ENCODE data around the gene CDSN. TPM values are rescaled to one million over a fixed set of nuclear protein-coding genes. Genes with fewer than 3 reads are reported as not detected.

CDSN gene
- polyA plus RNA-seq, 1 donor (not counting 4 experiments of a cell fraction or from before 2014, with no cell fraction given), result 4.0 TPM

DNA sequence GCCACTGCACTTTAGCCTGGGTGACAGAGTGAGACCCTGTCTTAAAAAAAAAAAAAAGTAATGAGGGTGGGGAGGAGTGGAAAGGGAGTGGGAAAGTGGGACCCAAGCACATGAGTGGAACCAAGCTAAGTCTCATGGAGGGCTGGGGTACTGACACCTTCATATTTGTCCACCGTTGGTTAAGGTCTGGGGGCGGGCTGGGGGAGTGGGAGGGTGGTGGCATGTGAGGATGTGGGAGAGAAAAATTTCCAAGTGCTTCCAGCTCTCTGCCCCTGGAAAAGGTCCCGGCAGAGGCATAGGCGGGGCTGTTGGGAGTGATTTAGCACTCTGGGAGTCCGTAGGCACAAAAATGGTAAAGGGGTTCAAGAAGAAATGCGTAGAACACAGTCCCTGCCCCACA, 12.6 kb upstream of the CDSN start:
- no peak overlapping the region for H3K9ac ChIP-seq (ENCODE audit: control insufficient read depth, extremely low read depth, insufficient read depth, low read length)
- no peak overlapping the region for H2AFZ ChIP-seq (ENCODE audit: control insufficient read depth, low read length)
- dilution Hi-C loops (cut with MboI; ENCODE audit: extremely low pct_ligation_motif_present, low sequenced_read_pairs), result no loop called here
- H3K4me3 ChIP-seq (ENCODE audit: control insufficient read depth in 2 of 3, extremely low read depth in 1 of 3, insufficient read depth in 2 of 3, low read depth in 1 of 3, low read length in 3 of 3), result no peak overlapping the region
- H3K9me3 ChIP-seq (ENCODE audit: control insufficient read depth, low read depth, low read length), result no peaks in the 10 kb centered on the region
- H3K4me1 ChIP-seq (ENCODE audit: control insufficient read depth, extremely low read depth, insufficient read depth, low read length), result peaks cover 3% of the 10 kb centered on the region
- no peaks in the 10 kb centered on the region for H3K27me3 ChIP-seq (ENCODE audit: control insufficient read depth, extremely low read depth, insufficient read depth, low read length)
- no peaks in the 10 kb centered on the region for H3K9me1 ChIP-seq (ENCODE audit: control insufficient read depth, extremely low read depth, insufficient read depth, low read length)
- H3K36me3 ChIP-seq (ENCODE audit: control insufficient read depth in 2 of 2, extremely low read depth in 1 of 2, insufficient read depth in 2 of 2, low read length in 2 of 2), result peaks cover 0 to 2% of the 10 kb centered on the region in 2 experiments
- H4K20me1 ChIP-seq (ENCODE audit: control insufficient read depth, extremely low read depth, insufficient read depth, low read length), result no peaks in the 10 kb centered on the region
- DNase-seq (ENCODE audit: low read depth, low spot score) (no peak), FAIRE-seq (no peak)
- no peaks in the 10 kb centered on the region for H3K79me2 ChIP-seq (ENCODE audit: control insufficient read depth, insufficient read depth, low read length)
- no peak overlapping the region for H3K27ac ChIP-seq (ENCODE audit: control insufficient read depth, insufficient read depth, low read length)
- no peak overlapping the region for H3K4me2 ChIP-seq (ENCODE audit: control insufficient read depth, extremely low read depth, insufficient read depth, low read depth, low read length)
- no peak for TF ChIP-seq EZH2 (IDR thresholded peaks at IDR 0.05; ENCODE audit: low read length)
- TF ChIP-seq, protein P1, sequence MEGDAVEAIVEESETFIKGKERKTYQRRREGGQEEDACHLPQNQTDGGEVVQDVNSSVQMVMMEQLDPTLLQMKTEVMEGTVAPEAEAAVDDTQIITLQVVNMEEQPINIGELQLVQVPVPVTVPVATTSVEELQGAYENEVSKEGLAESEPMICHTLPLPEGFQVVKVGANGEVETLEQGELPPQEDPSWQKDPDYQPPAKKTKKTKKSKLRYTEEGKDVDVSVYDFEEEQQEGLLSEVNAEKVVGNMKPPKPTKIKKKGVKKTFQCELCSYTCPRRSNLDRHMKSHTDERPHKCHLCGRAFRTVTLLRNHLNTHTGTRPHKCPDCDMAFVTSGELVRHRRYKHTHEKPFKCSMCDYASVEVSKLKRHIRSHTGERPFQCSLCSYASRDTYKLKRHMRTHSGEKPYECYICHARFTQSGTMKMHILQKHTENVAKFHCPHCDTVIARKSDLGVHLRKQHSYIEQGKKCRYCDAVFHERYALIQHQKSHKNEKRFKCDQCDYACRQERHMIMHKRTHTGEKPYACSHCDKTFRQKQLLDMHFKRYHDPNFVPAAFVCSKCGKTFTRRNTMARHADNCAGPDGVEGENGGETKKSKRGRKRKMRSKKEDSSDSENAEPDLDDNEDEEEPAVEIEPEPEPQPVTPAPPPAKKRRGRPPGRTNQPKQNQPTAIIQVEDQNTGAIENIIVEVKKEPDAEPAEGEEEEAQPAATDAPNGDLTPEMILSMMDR (optimal IDR thresholded peaks at IDR 0.05 in 1 of 3, IDR thresholded peaks at IDR 0.05 in 1 of 3, conservative IDR thresholded peaks at IDR 0.05 in 1 of 3; ENCODE audit: extremely low read depth in 1 of 3, insufficient read depth in 2 of 3, low read length in 3 of 3), result no peak

DNA sequence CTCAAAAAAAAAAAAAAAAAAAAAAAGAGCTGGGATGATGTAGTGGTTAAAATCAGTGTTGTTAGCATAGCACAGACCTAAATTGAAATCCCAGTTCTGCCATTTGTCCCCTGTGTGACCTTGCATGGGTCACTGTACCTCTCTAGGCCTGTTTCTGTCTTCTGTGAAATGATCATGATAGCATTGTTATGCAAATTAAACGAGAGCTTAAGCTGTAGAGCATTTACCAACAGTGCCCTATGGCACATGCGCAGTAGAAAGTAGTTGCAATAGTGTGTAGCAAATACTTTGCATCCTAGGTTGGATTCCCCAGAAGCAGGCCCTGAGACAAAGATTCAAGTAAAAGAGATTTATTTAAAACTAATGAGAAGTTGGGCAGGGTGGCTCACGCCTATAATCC, 11.3 kb upstream of the CDSN start:
- DNase-seq (ENCODE audit: low read depth, low spot score), result no peak
- no peak overlapping the region for H3K27ac ChIP-seq (ENCODE audit: control insufficient read depth, insufficient read depth, low read length)
- dilution Hi-C loops (cut with MboI; ENCODE audit: extremely low pct_ligation_motif_present, low sequenced_read_pairs), result no loop called here
- H3K4me2 ChIP-seq (ENCODE audit: control insufficient read depth, extremely low read depth, insufficient read depth, low read depth, low read length), result no peak overlapping the region
- peaks cover 3% of the 10 kb centered on the region for H3K4me1 ChIP-seq (ENCODE audit: control insufficient read depth, extremely low read depth, insufficient read depth, low read length)
- H3K36me3 ChIP-seq (ENCODE audit: control insufficient read depth in 2 of 2, extremely low read depth in 1 of 2, insufficient read depth in 2 of 2, low read length in 2 of 2), result peaks cover under 1 to 5% of the 10 kb centered on the region in 2 experiments
- no peaks in the 10 kb centered on the region for H3K27me3 ChIP-seq (ENCODE audit: control insufficient read depth, extremely low read depth, insufficient read depth, low read length)
- no peak overlapping the region for H2AFZ ChIP-seq (ENCODE audit: control insufficient read depth, low read length)
- H4K20me1 ChIP-seq (ENCODE audit: control insufficient read depth, extremely low read depth, insufficient read depth, low read length), result no peaks in the 10 kb centered on the region
- no peaks in the 10 kb centered on the region for H3K79me2 ChIP-seq (ENCODE audit: control insufficient read depth, insufficient read depth, low read length)
- no peaks in the 10 kb centered on the region for H3K9me1 ChIP-seq (ENCODE audit: control insufficient read depth, extremely low read depth, insufficient read depth, low read length)
- no peaks in the 10 kb centered on the region for H3K9me3 ChIP-seq (ENCODE audit: control insufficient read depth, low read depth, low read length)
- no peak for FAIRE-seq
- no peak overlapping the region for H3K4me3 ChIP-seq (ENCODE audit: control insufficient read depth in 2 of 3, extremely low read depth in 1 of 3, insufficient read depth in 2 of 3, low read depth in 1 of 3, low read length in 3 of 3)
- TF ChIP-seq, protein P1 (optimal IDR thresholded peaks at IDR 0.05 in 1 of 3, IDR thresholded peaks at IDR 0.05 in 1 of 3, conservative IDR thresholded peaks at IDR 0.05 in 1 of 3; ENCODE audit: extremely low read depth in 1 of 3, insufficient read depth in 2 of 3, low read length in 3 of 3), result no peak
- no peak for TF ChIP-seq EZH2 (IDR thresholded peaks at IDR 0.05; ENCODE audit: low read length)
- no peak overlapping the region for H3K9ac ChIP-seq (ENCODE audit: control insufficient read depth, extremely low read depth, insufficient read depth, low read length)
